Measurements from ENCODE around the gene TLE4. TPM values are rescaled to one million over a fixed set of nuclear protein-coding genes. Genes with fewer than 3 reads are reported as not detected.

TLE4 gene
- total RNA-seq, 1 donor from 2014 or later, result 10.3 TPM

- H3K27ac ChIP-seq (replicated peaks), result no peak overlapping the region
- H3K4me3 ChIP-seq, result no peak overlapping the region
- no peak for DNase-seq
- H3K27me3 ChIP-seq (ENCODE audit: low read depth), result peaks cover 35% of the 10 kb centered on the region
- H3K9me3 ChIP-seq (replicated peaks), result peaks cover 6% of the 10 kb centered on the region
- no peaks in the 10 kb centered on the region for H3K36me3 ChIP-seq
- no peak for TF ChIP-seq CTCF (IDR thresholded peaks at IDR 0.05; ENCODE audit: borderline replicate concordance)
- intact Hi-C loops (cut with micrococcal nuclease), result no loop called here
- H3K4me1 ChIP-seq, result peaks cover 23% of the 10 kb centered on the region
These were observed 3.2 kb upstream of the TLE4 start for GRCh38 chr9:79568337-79569101.

- no peak for DNase-seq
- H3K4me3 ChIP-seq, result peak overlapping the region; percentile 97
These were observed 1.8 kb upstream of the TLE4 start for GRCh38 chr9:79569814-79570447.

GRCh38 chr9:79570448-79571308 lies 1.1 kb upstream of the TLE4 start:
- intact Hi-C loops (cut with micrococcal nuclease), result no loop called here
- TF ChIP-seq CTCF (IDR thresholded peaks at IDR 0.05; ENCODE audit: borderline replicate concordance), result no peak

More at GRCh38 chr9:79569814-79570447, 1.8 kb upstream of the TLE4 start:
- intact Hi-C loops (cut with micrococcal nuclease), result no loop called here
- Histone ChIP-seq H3K4me1 (peaks cover 35% of the 10 kb centered on the region), H3K27me3 (ENCODE audit: low read depth) (peaks cover 29% of the 10 kb centered on the region), H3K9me3 (replicated peaks) (peaks cover 6% of the 10 kb centered on the region), H3K36me3 (no peaks in the 10 kb centered on the region), H3K27ac (replicated peaks) (no peak overlapping the region)
- TF ChIP-seq CTCF (IDR thresholded peaks at IDR 0.05; ENCODE audit: borderline replicate concordance), result no peak

GRCh38 chr9:79572032-79572607 lies 355 bp downstream of the TLE4 start:
- DNase-seq, result no peak
- Histone ChIP-seq H3K9me3 (replicated peaks) (peaks cover 6% of the 10 kb centered on the region), H3K27ac (replicated peaks) (peak overlapping the region; percentile 93), H3K4me1 (peaks cover 56% of the 10 kb centered on the region), H3K4me3 (peak overlapping the region; percentile 97), H3K36me3 (no peaks in the 10 kb centered on the region), H3K27me3 (ENCODE audit: low read depth) (peaks cover 7% of the 10 kb centered on the region)
- no peak for TF ChIP-seq CTCF (IDR thresholded peaks at IDR 0.05; ENCODE audit: borderline replicate concordance)
- intact Hi-C loops (cut with micrococcal nuclease), result no loop called here

More at GRCh38 chr9:79570448-79571308, 1.1 kb upstream of the TLE4 start:
- Histone ChIP-seq H3K4me3 (peak overlapping the region; percentile 97), H3K27me3 (ENCODE audit: low read depth) (peaks cover 22% of the 10 kb centered on the region), H3K9me3 (replicated peaks) (peaks cover 6% of the 10 kb centered on the region), H3K4me1 (peaks cover 42% of the 10 kb centered on the region), H3K27ac (replicated peaks) (peak overlapping the region; percentile 68), H3K36me3 (no peaks in the 10 kb centered on the region)
- peak; percentile 38 for DNase-seq

Measured in left ventricle myocardium inferior (tissue), 1 donor.